T1000 (cell line): ENCODE data around the gene COA4.
A peak's percentile ranks its signal among the peaks of the same experiment; 100 is the strongest.
"Not testable (repeated sequence)": the region's sequence is repeated elsewhere in the genome, so short reads cannot be mapped to it uniquely, and the experiment has no call there.

Experiments used
- DNase-seq: peaks from one replicate; lab custom pipeline; 2025; ENCODE audit warnings: mixed read lengths; lab: John Stamatoyannopoulos, UW

The COA4 gene

GRCh38 chr11:73876424-73877310 lies at the start of gene COA4, which contains the start of gene PAAF1:
Gene COA4, minus strand, starts transcription at chr11:73876846. Its CDS starts 3,468 bp downstream, at chr11:73873378.
Gene PAAF1, plus strand, starts transcription at chr11:73876999. Its CDS starts 23 bp downstream, at chr11:73877022.
- peak; percentile 90 for DNase-seq

GRCh38 chr11:73921180-73921579 lies 44.5 kb upstream of the COA4 start:
- DNase-seq, result no peak

- no peak for DNase-seq
Observed at GRCh38 chr11:73916435-73916834, 39.8 kb upstream of the COA4 start.

- DNase-seq, result no peak
Observed at GRCh38 chr11:73914284-73914683, 37.6 kb upstream of the COA4 start.

- DNase-seq, result no peak
Observed at GRCh38 chr11:73913472-73913871, 36.8 kb upstream of the COA4 start.

GRCh38 chr11:73912026-73912425 lies 35.4 kb upstream of the COA4 start:
- no peak for DNase-seq

- DNase-seq, result no peak
Observed at GRCh38 chr11:73907191-73907590, 30.5 kb upstream of the COA4 start.

DNA sequence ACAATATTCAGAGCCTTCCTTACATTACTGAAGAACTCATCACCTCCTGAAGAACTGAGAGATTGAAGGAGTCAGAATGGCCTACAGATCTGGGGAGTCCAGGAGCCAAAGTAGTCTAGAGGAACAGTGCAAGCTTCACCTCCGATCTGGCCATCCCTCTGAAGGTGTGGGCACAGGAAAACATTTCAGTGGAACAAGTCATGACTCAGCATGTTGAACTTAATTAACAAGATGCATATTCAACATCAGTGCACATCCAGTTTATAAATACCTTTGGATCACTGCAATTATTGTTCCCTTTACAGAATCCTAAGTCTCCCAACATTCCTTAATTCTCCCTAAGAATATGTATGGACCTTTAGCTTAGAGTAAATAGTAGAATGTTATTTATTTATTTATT lies 25.7 kb upstream of the COA4 start:
- no peak for DNase-seq

- no peak for DNase-seq
Observed at GRCh38 chr11:73894725-73895335, 18.2 kb upstream of the COA4 start.

- no peak for DNase-seq
Observed at GRCh38 chr11:73893041-73893440, 16.4 kb upstream of the COA4 start.

- DNase-seq, result no peak
Observed at GRCh38 chr11:73889536-73889935, 12.9 kb upstream of the COA4 start.

- no peak for DNase-seq
Observed at GRCh38 chr11:73889019-73889418, 12.4 kb upstream of the COA4 start.

GRCh38 chr11:73888244-73888643 lies 11.6 kb upstream of the COA4 start:
- DNase-seq, result no peak

DNA sequence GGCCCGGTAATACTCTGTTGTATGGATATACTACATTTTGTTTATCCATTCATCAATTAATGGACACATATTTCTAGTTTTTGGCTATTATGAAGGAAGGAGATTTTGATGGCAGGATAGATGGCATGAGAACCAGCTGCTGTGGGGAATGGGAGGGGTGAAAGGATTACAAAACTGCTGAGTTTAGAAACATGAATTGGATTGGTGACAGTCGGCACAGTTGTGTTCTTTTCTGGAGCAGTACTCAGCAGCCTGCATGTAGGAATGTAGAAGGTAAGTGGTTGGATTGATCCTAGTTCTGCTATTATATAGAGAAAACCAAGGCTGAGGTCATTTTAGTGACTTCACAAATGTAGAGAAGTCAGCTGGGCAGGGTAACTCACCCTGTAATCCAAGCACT lies 7.2 kb upstream of the COA4 start:
- no peak for DNase-seq

GRCh38 chr11:73880449-73880848 lies 3.8 kb upstream of the COA4 start:
- DNase-seq, result not testable (repeated sequence)

- DNase-seq, result no peak
Observed at GRCh38 chr11:73878771-73879170, 2.1 kb upstream of the COA4 start.

GRCh38 chr11:73875840-73876239 lies 806 bp downstream of the COA4 start:
- no peak for DNase-seq

DNA sequence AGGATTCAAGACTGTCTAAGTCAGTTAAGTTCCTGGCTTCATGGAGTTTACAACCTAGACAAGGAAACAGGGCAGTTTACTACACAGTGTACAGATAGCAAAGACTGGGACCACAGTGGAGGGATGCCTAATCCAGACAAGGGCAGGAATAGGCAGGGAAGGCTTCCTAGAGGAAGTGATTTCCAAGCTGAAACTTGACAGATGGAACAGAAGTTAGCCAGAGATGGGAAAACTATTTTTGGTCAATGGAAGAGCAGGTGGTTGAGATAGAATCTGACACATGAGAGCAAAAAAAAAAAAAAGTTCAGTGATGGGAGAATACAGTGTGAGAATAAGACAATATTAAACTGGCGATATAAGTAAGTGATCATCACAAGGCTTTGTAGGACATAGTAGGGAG lies 1.3 kb downstream of the COA4 start:
- DNase-seq, result no peak

GRCh38 chr11:73872749-73873357 lies 3.8 kb downstream of the COA4 start:
- no peak for DNase-seq

GRCh38 chr11:73870261-73870660 lies 6.4 kb downstream of the COA4 start:
- DNase-seq, result no peak

DNA sequence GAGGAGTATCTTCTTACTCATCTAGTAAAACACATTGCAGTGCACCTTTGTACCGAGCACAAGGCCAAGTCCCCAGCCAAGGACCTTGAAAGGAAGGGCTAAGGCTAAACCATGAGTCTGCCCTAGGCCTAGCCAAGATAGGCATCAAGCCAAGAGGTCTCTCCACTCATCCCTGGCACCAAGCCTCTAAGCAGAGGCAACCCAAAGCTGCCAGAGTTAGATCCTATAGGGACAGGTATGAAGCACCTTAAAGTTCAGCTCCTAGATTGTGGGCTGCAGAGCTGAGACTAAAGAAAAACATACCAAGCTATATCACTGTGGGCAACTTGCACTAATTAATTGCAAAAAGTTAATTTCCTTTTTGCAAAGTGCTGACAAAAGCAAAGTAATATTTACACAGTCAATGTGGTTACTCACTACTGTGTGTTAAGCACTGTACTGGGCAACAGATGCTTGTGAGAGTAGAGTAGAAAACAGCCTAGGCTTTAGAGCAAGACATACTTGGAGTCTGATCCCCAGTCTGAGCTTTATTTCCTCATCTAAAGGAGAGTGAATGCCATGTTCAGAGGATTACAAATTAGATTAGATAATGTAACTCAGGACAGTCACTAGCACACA lies 7.2 kb downstream of the COA4 start:
- no peak for DNase-seq

DNA sequence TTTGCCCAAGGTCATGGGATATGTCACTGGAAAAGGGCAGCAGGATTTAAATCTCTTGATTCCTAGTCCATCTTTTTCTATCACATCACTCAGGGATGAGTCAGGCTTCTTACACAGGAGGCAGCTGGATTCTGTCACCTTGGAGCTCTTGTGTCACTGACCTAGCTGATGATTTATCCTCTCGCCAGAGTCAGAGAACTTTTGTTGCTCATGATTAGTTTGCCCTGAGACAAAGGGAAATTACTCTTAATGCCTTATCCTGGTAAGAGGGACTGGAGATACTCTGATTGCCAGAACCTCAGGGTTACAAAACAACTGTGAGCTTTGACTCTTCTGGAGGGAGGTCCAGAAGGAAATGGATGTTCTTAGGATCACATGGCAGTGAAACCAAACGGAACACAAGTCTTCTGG lies 10.1 kb downstream of the COA4 start:
- peak; percentile 9 for DNase-seq
